HUES6 (cell line): ENCODE measurements around the gene IP6K1.
"Not testable (repeated sequence)": the region's sequence is repeated elsewhere in the genome, so short reads cannot be mapped to it uniquely, and the experiment has no call there.

ENCODE experiments used
- H3K27ac ChIP-seq: 2 replicates; pipeline ENCODE4 v1.7.0; 2013; ENCODE audit warnings: low read depth, mild to moderate bottlenecking, low read length, inconsistent platforms
- H3K27me3 ChIP-seq: 2 replicates; pipeline ENCODE4 v1.6.1; 2013; ENCODE audit warnings: low read length; ENCODE audit not compliant: control insufficient read depth, insufficient read depth
- H3K36me3 ChIP-seq: 2 replicates; pipeline ENCODE4 v1.6.1; 2013; ENCODE audit warnings: low read length; ENCODE audit not compliant: control insufficient read depth, insufficient read depth
- H3K4me1 ChIP-seq: 2 replicates; pipeline ENCODE4 v1.6.1; 2013; ENCODE audit warnings: low read length; ENCODE audit not compliant: control insufficient read depth, insufficient read depth
- H3K4me3 ChIP-seq: 2 replicates; pipeline ENCODE4 v1.5.1; 2013; ENCODE audit warnings: low read depth, low read length
- H3K9ac ChIP-seq: one replicate; pipeline ENCODE4 v1.6.1; 2013; ENCODE audit warnings: mild to moderate bottlenecking, low read length
- H3K9me3 ChIP-seq: 2 replicates; pipeline ENCODE4 v1.6.1; 2013; ENCODE audit warnings: low read depth, low read length; ENCODE audit not compliant: control insufficient read depth, insufficient read depth

Gene IP6K1

GRCh38 chr3:49786357-49787181, at the start of gene IP6K1:
Gene IP6K1 (minus strand): TSS chr3:49786542. CDS start chr3:49748040, 38,502 bp downstream.
- H3K9ac ChIP-seq, result peak within 1 kb of the TSS; percentile 74
- peaks cover 10% of the 10 kb centered on the region for H3K4me1 ChIP-seq
- peaks cover 6% of the 10 kb centered on the region for H3K36me3 ChIP-seq
- no peaks in the 10 kb centered on the region for H3K27me3 ChIP-seq
- peak within 1 kb of the TSS; percentile 41; the same call in 1 of the 2 replicates for H3K27ac ChIP-seq
- H3K9me3 ChIP-seq, result no peaks in the 10 kb centered on the region
- peak within 1 kb of the TSS; percentile 82 for H3K4me3 ChIP-seq

GRCh38 chr3:49831341-49831740, 45.0 kb upstream of the IP6K1 start:
- no peaks in the 10 kb centered on the region for H3K27me3 ChIP-seq
- peaks cover 74% of the 10 kb centered on the region for H3K36me3 ChIP-seq

DNA sequence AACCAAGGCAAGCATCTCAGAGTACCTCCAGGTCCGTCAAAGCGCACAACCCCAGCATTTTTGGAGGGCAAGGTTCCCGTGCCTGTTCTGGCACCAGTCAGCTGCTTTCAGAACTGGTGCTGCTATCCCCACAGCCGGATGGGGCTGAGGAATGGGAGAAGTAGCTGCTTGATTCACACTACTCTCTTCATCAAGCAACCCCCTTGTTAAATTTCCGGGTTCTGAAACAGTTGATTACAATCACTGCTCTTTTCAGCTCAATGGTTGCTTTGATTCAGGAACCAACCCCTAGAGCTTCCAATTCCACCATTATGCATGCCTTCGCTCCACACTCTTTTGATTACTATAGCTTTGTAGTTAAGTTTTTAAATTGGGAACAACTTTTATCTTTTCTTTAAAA, 39.7 kb upstream of the IP6K1 start:
- no peak overlapping the region for H3K4me3 ChIP-seq
- no peaks in the 10 kb centered on the region for H3K27me3 ChIP-seq
- H3K9ac ChIP-seq, result no peak overlapping the region
- no peaks in the 10 kb centered on the region for H3K9me3 ChIP-seq
- peaks cover 33% of the 10 kb centered on the region for H3K36me3 ChIP-seq
- no peak overlapping the region for H3K27ac ChIP-seq
- no peaks in the 10 kb centered on the region for H3K4me1 ChIP-seq

More at GRCh38 chr3:49831341-49831740, 45.0 kb upstream of the IP6K1 start:
- no peak overlapping the region for H3K4me3 ChIP-seq
- H3K4me1 ChIP-seq, result no peaks in the 10 kb centered on the region
- H3K27ac ChIP-seq, result no peak overlapping the region
- no peak overlapping the region for H3K9ac ChIP-seq
- H3K9me3 ChIP-seq, result no peaks in the 10 kb centered on the region

- H3K9me3 ChIP-seq, H3K27me3 ChIP-seq, H3K27ac ChIP-seq, H3K4me1 ChIP-seq, H3K36me3 ChIP-seq, H3K4me3 ChIP-seq, H3K9ac ChIP-seq: not testable (repeated sequence)
These were observed 36.8 kb upstream of the IP6K1 start for GRCh38 chr3:49823131-49823530.

DNA sequence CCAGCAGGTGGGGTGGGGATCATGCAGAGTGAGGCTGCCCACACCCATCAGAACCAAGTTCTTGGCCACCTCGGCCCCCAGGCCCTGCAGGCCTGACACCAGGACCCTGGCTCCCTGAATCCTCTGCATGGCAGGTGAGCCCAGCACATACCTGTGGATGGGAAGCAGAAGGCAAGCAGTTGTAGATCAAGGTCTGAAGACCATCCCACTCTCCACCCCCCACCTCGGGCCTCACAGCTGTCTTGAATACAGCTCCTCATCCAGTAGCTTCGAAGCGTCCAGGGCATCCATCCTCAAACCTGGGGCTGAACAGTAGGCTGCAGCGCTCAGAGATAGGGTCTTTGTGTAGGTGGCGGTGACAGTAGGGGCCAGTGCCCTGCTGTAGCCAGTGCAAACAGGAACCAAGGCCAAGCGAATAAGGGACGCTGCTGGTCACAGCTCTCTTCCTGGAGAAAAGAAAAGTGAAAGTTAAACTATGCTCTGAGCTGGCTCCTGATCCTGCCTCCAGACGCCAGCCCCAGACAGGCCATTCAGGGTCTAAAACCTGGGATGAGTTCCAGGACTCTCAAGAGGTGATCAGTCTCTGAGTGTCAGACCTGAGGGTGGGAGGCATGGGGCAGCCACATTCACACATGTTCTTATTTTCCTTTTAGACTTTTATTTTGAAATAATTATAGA, 27.3 kb upstream of the IP6K1 start, which contains the start of gene UBA7:
Gene UBA7, minus strand, starts transcription at position 457 of the 678 bp plus-strand sequence. Its CDS starts 166 bp downstream, at position 291.
- Histone ChIP-seq H3K9me3 (no peaks in the 10 kb centered on the region), H3K27ac (no peak within 1 kb of the TSS), H3K4me1 (no peaks in the 10 kb centered on the region), H3K36me3 (no peaks in the 10 kb centered on the region), H3K9ac (no peak within 1 kb of the TSS), H3K27me3 (no peaks in the 10 kb centered on the region; the same call in 1 of the 2 replicates), H3K4me3 (no peak within 1 kb of the TSS)

- Histone ChIP-seq H3K9ac (no peak overlapping the region), H3K9me3 (no peaks in the 10 kb centered on the region), H3K4me1 (no peaks in the 10 kb centered on the region; the same call in 1 of the 2 replicates), H3K27me3 (no peaks in the 10 kb centered on the region; the same call in 1 of the 2 replicates), H3K4me3 (no peak overlapping the region), H3K27ac (no peak overlapping the region), H3K36me3 (no peaks in the 10 kb centered on the region)
These were observed 26.7 kb upstream of the IP6K1 start for GRCh38 chr3:49812916-49813496.

DNA sequence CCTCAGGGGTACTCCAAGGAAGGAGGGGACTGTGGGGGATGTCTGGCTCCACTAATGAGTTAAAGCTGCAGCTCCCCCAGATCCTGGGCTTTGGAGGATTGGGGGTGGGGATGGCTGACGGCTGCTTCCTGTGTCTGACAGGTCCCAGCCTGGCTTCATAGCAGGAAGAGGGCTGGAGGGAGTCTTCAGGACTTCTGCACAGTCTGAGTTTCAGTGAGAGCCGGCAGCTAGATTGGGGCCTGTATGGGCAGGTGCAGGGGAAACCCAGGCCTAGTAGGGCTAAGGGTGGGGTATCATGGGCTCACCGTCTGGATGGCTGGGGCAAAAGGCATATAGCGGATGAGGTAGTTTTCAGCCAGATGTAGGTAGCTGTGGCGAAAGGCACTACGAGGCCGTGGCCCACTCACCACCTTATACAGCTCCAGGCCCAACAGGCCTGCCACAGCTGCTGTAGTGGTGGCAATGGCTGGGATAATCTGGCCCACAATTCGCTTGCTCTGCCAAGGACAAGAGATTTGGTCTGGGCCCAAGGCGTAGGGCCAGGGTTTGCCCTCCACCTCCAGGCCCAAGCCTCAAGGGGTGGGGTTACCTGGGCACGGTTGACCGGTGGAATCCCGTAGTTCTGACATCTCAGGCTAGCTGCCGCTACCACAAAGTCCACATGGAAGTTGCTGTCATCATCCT, 21.2 kb upstream of the IP6K1 start:
- Histone ChIP-seq H3K27ac (no peak overlapping the region), H3K36me3 (no peaks in the 10 kb centered on the region), H3K9ac (no peak overlapping the region), H3K27me3 (peaks cover 26% of the 10 kb centered on the region), H3K9me3 (no peaks in the 10 kb centered on the region), H3K4me3 (no peak overlapping the region), H3K4me1 (peaks cover 27% of the 10 kb centered on the region)

GRCh38 chr3:49806850-49807249, 20.5 kb upstream of the IP6K1 start:
- Histone ChIP-seq H3K4me3 (no peak overlapping the region), H3K9me3 (no peaks in the 10 kb centered on the region), H3K36me3 (no peaks in the 10 kb centered on the region), H3K4me1 (peaks cover 29% of the 10 kb centered on the region), H3K9ac (no peak overlapping the region), H3K27ac (no peak overlapping the region), H3K27me3 (peaks cover 30% of the 10 kb centered on the region)

DNA sequence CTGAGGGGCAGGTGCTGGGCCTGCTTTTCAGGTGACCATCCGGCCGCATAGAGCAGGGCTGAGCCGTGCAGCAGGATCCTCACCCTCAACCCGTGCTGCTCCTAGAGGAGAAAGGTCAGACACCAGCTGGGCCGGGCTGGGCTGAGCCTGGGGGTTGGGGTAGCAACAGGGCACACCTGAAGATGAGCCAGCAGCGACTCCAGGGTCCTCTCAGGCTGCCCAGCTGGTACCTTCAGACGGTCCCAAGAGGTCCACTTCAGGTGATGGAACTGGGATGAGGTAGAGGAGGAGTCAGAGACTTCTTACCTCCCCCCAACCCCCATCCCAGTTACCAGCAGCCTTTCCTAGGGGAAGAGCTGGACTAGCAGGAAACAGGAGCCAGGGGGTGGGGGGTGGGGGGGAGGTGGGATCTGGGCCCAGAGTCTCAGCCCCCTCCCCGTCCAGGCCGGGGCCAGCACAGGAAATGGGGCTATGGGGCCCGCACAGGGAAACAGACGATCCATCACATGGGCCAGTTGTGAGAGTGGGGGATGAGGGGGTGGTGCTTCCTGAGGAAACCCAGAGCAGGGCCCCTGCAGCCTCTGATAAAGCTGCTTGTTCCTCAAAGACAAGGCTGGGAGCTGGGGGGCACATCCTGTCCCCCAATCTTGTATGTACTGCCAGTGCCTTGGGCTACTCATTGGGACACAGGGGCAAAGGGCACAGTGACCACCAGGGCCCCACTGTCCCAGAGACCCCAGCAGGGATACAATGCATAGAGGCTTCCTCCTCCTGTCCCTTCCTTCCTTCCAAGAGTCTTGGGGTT, 19.8 kb upstream of the IP6K1 start:
- Histone ChIP-seq H3K27me3 (peaks cover 38% of the 10 kb centered on the region), H3K36me3 (no peaks in the 10 kb centered on the region), H3K4me3 (no peak overlapping the region), H3K9me3 (no peaks in the 10 kb centered on the region), H3K27ac (no peak overlapping the region), H3K4me1 (peaks cover 29% of the 10 kb centered on the region), H3K9ac (no peak overlapping the region)

DNA sequence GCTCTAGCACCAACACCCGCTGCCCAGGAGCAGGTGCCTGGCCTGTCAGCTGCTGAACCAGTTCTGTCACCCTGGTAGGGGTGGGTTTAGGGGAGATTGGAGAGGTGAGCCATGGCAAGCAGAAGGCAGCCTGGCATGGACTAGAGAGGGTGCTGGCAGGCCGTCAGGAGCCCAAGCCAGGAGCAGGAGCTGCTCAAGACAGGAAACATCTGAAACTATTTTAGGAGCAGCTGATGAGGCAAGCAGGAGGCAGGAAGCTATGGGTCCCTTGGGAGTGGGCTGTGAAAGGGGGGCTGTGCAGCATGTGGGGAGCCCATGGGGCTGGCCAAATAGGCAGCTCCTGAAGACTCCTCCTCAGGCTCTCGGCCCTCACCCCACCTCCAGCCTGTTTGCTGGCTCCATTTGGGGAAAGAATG, 19.0 kb upstream of the IP6K1 start:
- no peaks in the 10 kb centered on the region for H3K9me3 ChIP-seq
- peaks cover 40% of the 10 kb centered on the region for H3K27me3 ChIP-seq
- peaks cover 29% of the 10 kb centered on the region for H3K4me1 ChIP-seq
- no peak overlapping the region for H3K4me3 ChIP-seq
- H3K36me3 ChIP-seq, result no peaks in the 10 kb centered on the region
- no peak overlapping the region for H3K9ac ChIP-seq
- no peak overlapping the region for H3K27ac ChIP-seq
